ENCODE data around the gene SCYGR1. TPM values are rescaled to one million over a fixed set of nuclear protein-coding genes. Genes with fewer than 3 reads are reported as not detected.
A peak's percentile ranks its signal among the peaks of the same experiment; 100 is the strongest.

SCYGR1 gene
- total RNA-seq, 1 experiment from 2014 or later, result not detected

DNA sequence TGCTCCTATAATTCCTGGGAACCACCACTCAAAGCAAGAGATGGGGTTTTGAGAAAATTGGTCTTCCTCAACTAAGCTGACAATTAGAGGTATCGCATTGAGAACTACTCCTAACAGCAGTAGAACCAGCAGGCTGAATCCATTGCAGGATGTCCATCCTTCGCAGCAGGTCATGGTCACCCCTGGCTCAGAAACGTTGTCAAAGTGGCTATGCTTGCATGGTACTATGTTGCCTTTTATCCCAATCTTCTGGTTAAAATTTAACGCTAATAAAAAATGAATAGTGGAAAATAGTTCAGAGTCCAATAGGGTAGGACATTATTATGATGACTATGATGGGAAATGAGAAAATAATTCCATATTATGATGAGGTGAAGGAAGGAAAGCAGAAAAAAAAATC, 8.7 kb downstream of the SCYGR1 start, which contains the start of gene TM4SF20:
TM4SF20 (minus strand) TSS at position 212 of the 400 bp plus-strand sequence; CDS start at position 174, 38 bp downstream.
- intact Hi-C loops (cut with micrococcal nuclease), result no loop called here
- no peak within 1 kb of the TSS for H2AFZ ChIP-seq (ENCODE audit: low read length)
- H3K79me2 ChIP-seq (ENCODE audit: low read length), result no peaks in the 10 kb centered on the region
- H3K27ac ChIP-seq (ENCODE audit: low read length), result no peak within 1 kb of the TSS
- H3K4me3 ChIP-seq (ENCODE audit: low read length), result no peak within 1 kb of the TSS
- H3K36me3 ChIP-seq (ENCODE audit: low read depth, low read length), result no peaks in the 10 kb centered on the region
- H3K27me3 ChIP-seq (ENCODE audit: low read length), result no peaks in the 10 kb centered on the region
- H3F3A ChIP-seq (ENCODE audit: low read length, unreplicated experiment), result no peaks in the 10 kb centered on the region
- H3K9ac ChIP-seq (ENCODE audit: low read length), result no peak within 1 kb of the TSS
- H3K4me1 ChIP-seq (ENCODE audit: insufficient read depth, low read length), result no peaks in the 10 kb centered on the region
- no peaks in the 10 kb centered on the region for H4K20me1 ChIP-seq (ENCODE audit: low read length)
- TF ChIP-seq EZH2phosphoT487 (IDR thresholded peaks at IDR 0.05; ENCODE audit: borderline replicate concordance, low read length), result no peak
- TF ChIP-seq, protein P1, sequence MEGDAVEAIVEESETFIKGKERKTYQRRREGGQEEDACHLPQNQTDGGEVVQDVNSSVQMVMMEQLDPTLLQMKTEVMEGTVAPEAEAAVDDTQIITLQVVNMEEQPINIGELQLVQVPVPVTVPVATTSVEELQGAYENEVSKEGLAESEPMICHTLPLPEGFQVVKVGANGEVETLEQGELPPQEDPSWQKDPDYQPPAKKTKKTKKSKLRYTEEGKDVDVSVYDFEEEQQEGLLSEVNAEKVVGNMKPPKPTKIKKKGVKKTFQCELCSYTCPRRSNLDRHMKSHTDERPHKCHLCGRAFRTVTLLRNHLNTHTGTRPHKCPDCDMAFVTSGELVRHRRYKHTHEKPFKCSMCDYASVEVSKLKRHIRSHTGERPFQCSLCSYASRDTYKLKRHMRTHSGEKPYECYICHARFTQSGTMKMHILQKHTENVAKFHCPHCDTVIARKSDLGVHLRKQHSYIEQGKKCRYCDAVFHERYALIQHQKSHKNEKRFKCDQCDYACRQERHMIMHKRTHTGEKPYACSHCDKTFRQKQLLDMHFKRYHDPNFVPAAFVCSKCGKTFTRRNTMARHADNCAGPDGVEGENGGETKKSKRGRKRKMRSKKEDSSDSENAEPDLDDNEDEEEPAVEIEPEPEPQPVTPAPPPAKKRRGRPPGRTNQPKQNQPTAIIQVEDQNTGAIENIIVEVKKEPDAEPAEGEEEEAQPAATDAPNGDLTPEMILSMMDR (conservative IDR thresholded peaks at IDR 0.05; ENCODE audit: low read depth, low read length), result no peak
- TF ChIP-seq EZH2 (IDR thresholded peaks at IDR 0.05; ENCODE audit: low read length, unreplicated experiment), result no peak
- ChIA-PET POLR2A (ENCODE audit: unreplicated experiment) (no interaction called here), CTCF (no interaction called here)
- no peaks in the 10 kb centered on the region for H3K9me3 ChIP-seq (ENCODE audit: low read length)
- no TSS peak for BruUV-seq (replicated peaks)
- no peaks in the 10 kb centered on the region for H3K9me2 ChIP-seq (replicated peaks; ENCODE audit: low read length)
- no peak for DNase-seq
- ATAC-seq, result no peak
- H3K4me2 ChIP-seq (ENCODE audit: low read length), result no peak within 1 kb of the TSS

DNA sequence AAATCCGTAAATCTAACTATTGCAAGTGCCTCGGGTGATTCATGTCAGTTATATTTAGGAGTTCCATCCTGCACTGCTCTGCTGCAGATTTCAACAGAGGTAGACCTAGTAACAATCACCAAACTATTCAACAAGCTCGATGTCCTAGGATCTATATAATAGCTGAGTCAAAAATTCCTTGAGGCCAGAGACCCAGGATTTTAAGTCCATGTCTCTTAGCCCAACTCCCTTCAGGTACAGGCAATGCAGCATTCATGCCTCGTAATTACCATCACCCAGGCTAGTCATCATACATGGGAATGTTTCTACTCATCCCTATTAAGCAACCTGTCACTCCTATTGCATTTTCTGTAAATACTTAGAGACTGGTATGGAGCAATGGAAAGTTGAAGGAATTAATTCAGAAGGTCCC, 9.4 kb downstream of the SCYGR1 start:
- TF ChIP-seq EZH2phosphoT487 (IDR thresholded peaks at IDR 0.05; ENCODE audit: borderline replicate concordance, low read length) (no peak), EZH2 (IDR thresholded peaks at IDR 0.05; ENCODE audit: low read length, unreplicated experiment) (no peak)
- TF ChIP-seq, protein P1 (conservative IDR thresholded peaks at IDR 0.05; ENCODE audit: low read depth, low read length), result no peak
- no TSS peak for BruUV-seq (replicated peaks)
- DNase-seq (no peak), ATAC-seq (no peak)
- Histone ChIP-seq H3K27ac (ENCODE audit: low read length) (no peak overlapping the region), H2AFZ (ENCODE audit: low read length) (no peak overlapping the region), H3K9ac (ENCODE audit: low read length) (no peak overlapping the region), H3K27me3 (ENCODE audit: low read length) (no peaks in the 10 kb centered on the region), H3K4me3 (ENCODE audit: low read length) (no peak overlapping the region), H3K4me1 (ENCODE audit: insufficient read depth, low read length) (no peaks in the 10 kb centered on the region), H3K9me2 (replicated peaks; ENCODE audit: low read length) (no peaks in the 10 kb centered on the region), H3K79me2 (ENCODE audit: low read length) (no peaks in the 10 kb centered on the region), H4K20me1 (ENCODE audit: low read length) (no peaks in the 10 kb centered on the region), H3K36me3 (ENCODE audit: low read depth, low read length) (no peaks in the 10 kb centered on the region), H3K4me2 (ENCODE audit: low read length) (no peak overlapping the region), H3F3A (ENCODE audit: low read length, unreplicated experiment) (no peaks in the 10 kb centered on the region), H3K9me3 (ENCODE audit: low read length) (no peaks in the 10 kb centered on the region)
- ChIA-PET POLR2A (ENCODE audit: unreplicated experiment) (no interaction called here), CTCF (no interaction called here)
- intact Hi-C loops (cut with micrococcal nuclease), result no loop called here

DNA sequence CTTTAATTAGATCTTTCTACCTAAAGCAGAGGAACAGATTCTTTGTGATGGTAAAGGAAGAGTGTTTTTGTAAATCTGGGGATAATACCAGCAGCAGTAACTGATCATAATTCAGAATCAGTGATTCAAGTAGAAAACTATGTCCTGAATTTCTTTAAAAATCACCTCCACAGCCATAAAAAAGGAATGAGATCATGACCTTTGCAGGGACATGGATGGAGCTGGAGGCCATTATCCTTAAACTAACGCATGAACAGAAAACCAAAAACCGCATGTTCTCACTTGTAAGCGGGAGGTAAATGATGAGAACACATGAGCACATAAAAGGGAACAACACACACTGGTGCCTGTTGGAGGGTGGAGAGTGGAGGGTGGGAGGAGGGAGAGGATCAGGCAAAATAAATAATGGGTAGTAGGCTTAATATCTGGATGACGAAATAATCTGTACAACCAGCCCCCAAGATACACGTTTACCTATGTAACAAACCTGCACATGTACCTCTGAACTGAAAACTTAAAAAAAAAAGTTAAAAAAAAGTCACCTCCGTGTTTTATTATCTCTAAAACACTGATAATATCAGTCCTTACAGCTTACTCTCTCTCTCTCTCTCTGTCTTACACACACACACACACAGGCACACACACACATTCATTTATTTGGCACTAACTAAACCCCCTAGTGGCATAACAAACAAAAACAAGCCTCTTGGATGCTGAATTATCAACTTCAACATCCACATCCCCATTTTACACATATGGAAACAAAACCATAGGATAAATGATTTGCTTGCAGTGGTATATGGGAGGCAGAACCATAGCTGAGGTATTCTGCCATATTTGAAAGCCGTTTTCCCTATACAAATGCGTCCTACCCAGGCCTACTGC, 10.0 kb downstream of the SCYGR1 start:
- DNase-seq, result no peak

More for the DNA sequence above, 10.0 kb downstream of the SCYGR1 start:
- no peak overlapping the region for H3K4me2 ChIP-seq (ENCODE audit: low read length)
- no peaks in the 10 kb centered on the region for H3K36me3 ChIP-seq (ENCODE audit: low read depth, low read length)
- no peak overlapping the region for H2AFZ ChIP-seq (ENCODE audit: low read length)
- H3K9ac ChIP-seq (ENCODE audit: low read length), result no peak overlapping the region
- no peak overlapping the region for H3K27ac ChIP-seq (ENCODE audit: low read length)
- H3K79me2 ChIP-seq (ENCODE audit: low read length), result no peaks in the 10 kb centered on the region
- intact Hi-C loops (cut with micrococcal nuclease), result no loop called here
- no peaks in the 10 kb centered on the region for H3K27me3 ChIP-seq (ENCODE audit: low read length)
- H3K4me1 ChIP-seq (ENCODE audit: insufficient read depth, low read length), result no peaks in the 10 kb centered on the region
- no peaks in the 10 kb centered on the region for H3K9me3 ChIP-seq (ENCODE audit: low read length)
- TF ChIP-seq, protein P1 (conservative IDR thresholded peaks at IDR 0.05; ENCODE audit: low read depth, low read length), result peak; percentile 42
- no peak for TF ChIP-seq EZH2 (IDR thresholded peaks at IDR 0.05; ENCODE audit: low read length, unreplicated experiment)
- ChIA-PET POLR2A (ENCODE audit: unreplicated experiment) (no interaction called here), CTCF (no interaction called here)
- no peaks in the 10 kb centered on the region for H3K9me2 ChIP-seq (replicated peaks; ENCODE audit: low read length)
- H3F3A ChIP-seq (ENCODE audit: low read length, unreplicated experiment), result no peaks in the 10 kb centered on the region
- no peak overlapping the region for H3K4me3 ChIP-seq (ENCODE audit: low read length)
- no TSS peak for BruUV-seq (replicated peaks)
- H4K20me1 ChIP-seq (ENCODE audit: low read length), result no peaks in the 10 kb centered on the region
- no peak for ATAC-seq

Data from PC-3 (cell line).